IPS-18c (cell line): ENCODE results near the gene GUCD1.

Experiments used
- H3K4me3 ChIP-seq: 2 replicates; pipeline ENCODE4 v1.7.0; 2013; ENCODE audit warnings: low read depth, mild to moderate bottlenecking, low read length, moderate library complexity; ENCODE audit not compliant: insufficient read depth
- H3K9me3 ChIP-seq: one replicate; pipeline ENCODE4 v1.6.1; 2013; ENCODE audit warnings: mild to moderate bottlenecking, low read length, moderate library complexity; ENCODE audit not compliant: control insufficient read depth, insufficient read depth

The GUCD1 gene

DNA sequence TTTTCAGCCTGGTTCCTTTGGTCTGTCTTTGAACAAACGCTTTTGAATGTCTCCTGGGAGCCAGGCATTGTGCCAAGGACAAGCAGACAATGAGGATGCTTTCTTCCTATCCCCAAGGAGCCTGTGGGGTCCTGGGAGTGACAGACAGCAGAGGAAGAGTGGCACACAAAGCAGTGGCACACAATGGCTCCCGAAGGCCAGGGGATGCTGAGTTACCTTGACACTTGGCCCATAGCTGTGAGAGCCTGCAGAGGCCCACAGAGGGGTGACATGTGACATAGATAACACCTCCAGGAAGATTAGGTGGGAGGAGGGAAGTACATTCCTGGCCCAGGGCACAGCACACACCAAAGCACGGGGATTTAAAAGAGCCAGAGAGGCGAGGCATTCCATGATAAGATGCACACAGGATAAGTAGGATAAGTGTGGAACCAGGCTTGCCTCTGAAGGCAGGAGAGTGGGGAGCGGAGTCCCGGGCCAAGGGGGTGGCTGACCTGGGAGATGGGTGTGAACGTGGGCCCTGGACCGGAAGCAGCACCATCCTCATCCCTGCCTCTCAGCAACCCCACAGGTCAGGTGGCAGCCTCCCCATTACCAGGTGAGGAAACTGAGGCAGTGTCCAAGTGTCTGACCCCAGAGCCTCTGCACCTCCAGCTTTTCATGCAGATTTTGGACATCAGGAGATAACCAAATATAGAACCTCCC lies 53.5 kb downstream of the GUCD1 start:
- no peak overlapping the region for H3K4me3 ChIP-seq
- H3K9me3 ChIP-seq, result no peaks in the 10 kb centered on the region

DNA sequence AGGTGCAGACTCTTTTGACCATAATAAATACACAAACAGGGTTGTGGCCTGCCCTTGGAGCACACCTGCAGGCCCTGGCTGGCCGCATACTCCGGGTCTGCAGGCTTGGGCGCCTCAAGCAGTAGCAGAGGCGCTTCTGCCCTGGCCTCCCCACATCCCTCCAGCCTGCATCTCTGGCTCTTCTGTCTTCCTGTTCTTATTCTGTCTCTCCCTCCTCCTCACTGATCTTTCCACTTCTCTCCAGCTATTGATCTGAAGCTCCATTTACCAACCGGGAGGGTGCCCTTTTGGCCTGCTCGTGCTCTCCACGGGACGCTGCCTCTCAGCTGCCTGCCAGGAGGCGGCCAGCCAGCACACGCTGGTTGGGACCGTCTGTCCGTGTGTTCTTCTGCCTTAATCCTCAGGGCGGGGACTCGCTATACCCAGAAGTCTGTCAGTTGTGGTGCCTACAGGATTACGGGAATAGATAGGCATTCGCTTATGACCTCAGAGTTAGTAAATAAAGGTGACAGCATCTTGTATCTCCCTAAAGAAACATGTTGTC lies 54.6 kb downstream of the GUCD1 start:
- peaks cover 4% of the 10 kb centered on the region for H3K9me3 ChIP-seq
- H3K4me3 ChIP-seq, result no peak overlapping the region

DNA sequence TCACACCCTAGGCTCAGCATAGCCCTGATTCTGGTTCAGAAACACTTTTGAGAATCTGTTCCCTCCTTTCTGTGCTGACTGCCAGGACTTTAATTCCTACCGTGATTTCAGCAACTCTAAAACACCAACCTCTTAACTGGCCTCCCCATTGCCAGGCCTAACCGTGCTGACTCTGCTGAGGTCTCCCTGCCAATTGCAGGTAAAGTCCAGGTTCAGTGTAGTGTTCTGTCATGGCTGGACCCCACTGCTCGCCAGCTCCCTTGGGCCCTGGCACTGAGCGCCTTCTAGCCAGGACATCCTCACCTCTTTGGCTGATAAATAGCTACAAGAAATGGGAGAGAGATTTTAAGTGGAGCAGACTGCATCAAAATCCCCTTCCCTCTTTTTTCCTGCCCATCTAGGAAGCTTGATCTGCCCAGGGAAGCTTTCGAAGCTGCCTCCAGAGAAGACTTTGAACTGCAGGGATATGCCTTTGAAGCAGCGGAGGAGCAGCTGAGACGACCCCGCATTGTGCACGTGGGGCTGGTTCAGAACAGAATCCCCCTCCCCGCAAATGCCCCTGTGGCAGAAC lies 55.1 kb downstream of the GUCD1 start:
- H3K4me3 ChIP-seq, result no peak overlapping the region
- H3K9me3 ChIP-seq, result peaks cover 4% of the 10 kb centered on the region

DNA sequence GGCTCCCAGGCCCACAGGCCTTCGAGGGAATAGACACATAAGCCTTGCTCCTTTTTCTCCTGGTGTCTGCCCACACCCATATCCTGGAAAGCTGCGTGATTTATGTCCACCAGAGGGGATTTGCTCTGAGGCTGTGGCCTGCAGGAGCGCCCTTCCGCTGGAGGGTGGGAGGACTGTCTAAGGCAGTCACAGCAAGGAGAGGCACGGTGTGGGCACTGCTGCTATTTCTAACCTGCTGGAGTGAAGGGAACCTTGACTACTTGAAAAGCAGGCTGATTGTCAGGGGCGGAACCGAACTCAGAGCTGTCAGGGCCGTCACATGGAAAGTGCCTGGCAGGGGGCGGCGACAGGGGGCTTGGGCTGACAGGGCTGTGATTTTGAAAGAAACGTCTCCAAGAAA lies 56.1 kb downstream of the GUCD1 start:
- Histone ChIP-seq H3K4me3 (no peak overlapping the region), H3K9me3 (peaks cover 4% of the 10 kb centered on the region)

DNA sequence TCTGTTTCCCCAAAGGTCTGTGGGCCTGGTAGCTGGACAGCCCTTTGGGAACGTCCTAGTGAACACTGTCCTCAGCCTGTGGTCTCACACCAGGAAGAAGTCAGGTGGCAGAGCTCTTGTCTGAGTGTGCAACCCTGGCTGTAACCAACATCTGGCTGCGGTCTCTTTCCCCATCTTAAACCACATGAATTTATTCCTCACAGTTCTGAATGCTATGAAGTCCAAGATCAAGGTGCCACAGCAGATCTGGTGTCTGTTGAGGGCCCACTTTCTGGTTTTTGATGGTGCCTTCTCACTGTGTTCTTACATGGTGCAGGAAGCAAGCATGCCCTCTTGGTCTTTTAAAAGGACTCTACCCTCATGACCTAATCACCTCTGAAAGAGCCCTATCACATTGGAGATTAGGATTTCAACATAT lies 57.1 kb downstream of the GUCD1 start:
- no peak overlapping the region for H3K4me3 ChIP-seq

DNA sequence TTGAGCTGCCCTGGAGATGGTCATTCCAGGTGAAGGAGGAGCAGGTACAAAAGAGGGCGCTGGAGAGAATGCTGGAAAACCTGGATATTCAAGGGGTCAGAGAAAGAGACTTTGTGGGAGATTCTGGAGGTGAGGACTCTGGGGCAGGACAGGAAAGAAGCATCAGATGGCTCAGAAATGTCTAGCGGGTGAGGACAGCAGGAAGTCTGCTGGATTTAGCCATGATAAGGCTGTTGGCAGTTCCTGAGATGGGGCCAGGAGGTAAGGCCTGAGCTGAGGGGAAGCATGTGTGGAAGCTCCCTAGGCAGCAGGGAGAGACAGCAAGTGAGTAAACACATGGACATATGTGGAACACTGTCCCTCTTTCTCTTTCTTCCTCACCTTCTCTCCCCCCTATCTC lies 58.3 kb downstream of the GUCD1 start:
- Histone ChIP-seq H3K9me3 (peaks cover 4% of the 10 kb centered on the region), H3K4me3 (no peak overlapping the region)

More for the DNA sequence above, 57.1 kb downstream of the GUCD1 start:
- H3K9me3 ChIP-seq, result peaks cover 4% of the 10 kb centered on the region

DNA sequence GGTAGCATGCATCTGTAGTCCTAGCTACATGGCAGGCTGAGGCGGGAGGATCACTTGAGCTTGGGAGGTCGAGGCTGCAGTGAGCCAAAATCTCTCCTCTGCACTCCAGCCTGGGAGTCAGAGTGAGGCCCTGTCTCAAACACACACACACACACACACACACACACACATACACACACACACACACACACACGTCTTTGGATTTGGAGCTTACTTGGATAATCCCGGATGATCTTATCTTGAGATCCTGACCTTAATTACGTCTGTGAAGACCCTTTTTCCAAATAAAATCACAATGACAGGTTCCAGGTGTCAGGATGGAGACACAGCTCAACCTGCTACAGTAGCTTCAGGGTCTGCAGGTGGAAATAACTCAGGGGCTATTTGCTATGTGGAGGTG lies 58.7 kb downstream of the GUCD1 start:
- H3K9me3 ChIP-seq, result peaks cover 4% of the 10 kb centered on the region
- H3K4me3 ChIP-seq, result no peak overlapping the region

DNA sequence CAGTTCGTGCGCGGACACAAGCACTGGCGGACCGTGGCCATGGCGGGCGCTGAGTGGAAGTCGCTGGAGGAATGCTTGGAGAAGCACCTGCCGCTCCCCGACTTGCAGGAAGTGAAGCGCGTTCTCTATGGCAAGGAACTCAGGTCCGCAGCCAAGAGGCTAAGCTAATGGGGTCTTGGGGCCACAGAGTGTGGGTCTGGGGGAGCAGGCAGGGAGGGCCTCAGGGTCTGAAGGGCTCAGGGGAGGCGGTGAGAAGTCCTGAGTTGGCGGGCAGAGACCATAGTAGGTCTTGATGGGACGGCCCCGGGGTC lies 59.6 kb downstream of the GUCD1 start:
- no peak overlapping the region; the same call in 1 of the 2 replicates for H3K4me3 ChIP-seq
- H3K9me3 ChIP-seq, result peaks cover 4% of the 10 kb centered on the region

DNA sequence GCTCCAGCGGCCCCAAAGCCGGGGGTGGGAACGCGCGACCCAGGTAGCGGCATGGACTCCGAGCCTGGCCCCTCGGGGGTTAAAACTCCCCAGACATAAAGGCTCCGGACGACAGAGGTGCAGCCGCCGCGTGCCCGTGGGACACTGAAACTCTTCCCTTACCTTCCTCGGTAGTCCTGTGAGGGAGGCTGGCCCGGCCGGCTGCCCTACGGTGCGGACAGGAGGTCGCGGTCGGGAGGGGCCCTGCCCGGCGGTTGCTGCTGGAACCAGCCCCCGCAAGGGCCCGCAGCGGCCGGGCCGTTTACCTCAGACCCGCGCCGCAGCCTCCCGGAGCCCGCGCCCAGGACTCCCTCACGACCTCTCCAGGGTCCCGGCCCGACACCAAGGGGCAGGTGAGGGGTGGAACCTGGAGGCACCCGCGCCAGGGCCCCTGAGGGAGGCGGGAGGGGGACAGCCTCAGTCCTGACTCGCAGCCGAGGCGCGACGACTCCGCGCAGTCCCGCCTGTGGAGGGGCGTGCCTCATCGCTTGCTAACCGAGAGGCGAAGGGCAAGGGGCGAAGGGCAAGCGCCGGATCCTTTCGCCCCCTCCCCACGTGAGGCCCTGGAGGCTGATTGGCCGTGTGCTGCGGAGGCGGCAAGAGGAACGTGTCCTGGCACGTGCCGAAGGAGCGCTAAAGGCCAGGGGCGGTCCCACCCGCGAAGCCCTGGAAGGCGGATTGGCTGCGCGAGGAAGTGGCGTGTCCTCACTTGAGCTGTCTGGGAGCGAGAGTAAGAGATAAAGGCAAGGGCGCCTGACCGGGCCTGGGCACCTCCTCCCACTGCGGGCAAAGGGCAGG lies 60.2 kb downstream of the GUCD1 start, which contains the start of gene UPB1:
UPB1 (plus strand) TSS at position 805 of the 837 bp plus-strand sequence. CDS start 72 bp downstream, outside the sequence.
- peaks cover 4% of the 10 kb centered on the region for H3K9me3 ChIP-seq
- peak within 1 kb of the TSS; percentile 49 for H3K4me3 ChIP-seq

DNA sequence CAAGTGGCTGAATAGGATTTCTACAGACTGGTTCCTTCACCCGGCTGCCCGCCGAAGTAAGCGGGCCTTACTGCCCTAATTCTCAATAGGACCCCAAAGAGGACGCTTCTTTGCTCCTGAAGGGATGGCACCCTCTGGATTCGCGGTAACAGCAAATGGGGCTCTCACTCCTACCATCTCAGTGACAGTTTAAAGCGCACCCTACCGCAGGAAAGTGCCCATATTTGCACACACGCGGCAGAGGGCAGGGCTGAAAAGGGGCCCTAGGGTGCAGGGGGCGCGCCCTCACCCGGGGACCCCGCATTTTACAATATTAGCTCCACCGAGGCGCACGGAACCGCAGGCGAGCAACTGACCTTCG lies 60.8 kb downstream of the GUCD1 start:
- H3K4me3 ChIP-seq, result peak overlapping the region; percentile 49

DNA sequence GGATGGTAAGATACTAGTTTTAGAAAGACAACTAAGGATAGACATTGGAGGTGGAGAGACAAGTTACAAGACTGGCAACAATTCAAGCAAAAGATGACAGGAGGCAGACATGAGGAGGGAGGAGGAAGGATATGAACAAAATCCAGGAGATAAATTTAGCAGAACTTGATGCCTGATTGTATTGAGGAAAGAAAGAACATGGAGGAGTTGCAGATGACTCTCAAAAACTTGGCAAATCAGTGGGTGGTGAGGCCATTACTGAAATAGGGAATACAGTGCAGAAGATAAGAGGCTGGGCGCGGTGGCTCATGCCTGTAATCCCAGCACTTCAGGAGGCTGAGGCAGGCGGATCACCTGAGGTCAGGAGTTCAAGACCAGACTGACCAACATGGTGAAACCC lies 62.5 kb downstream of the GUCD1 start:
- H3K4me3 ChIP-seq, result no peak overlapping the region
- peaks cover 4% of the 10 kb centered on the region for H3K9me3 ChIP-seq

More for the DNA sequence above, 60.8 kb downstream of the GUCD1 start:
- H3K9me3 ChIP-seq, result peaks cover 4% of the 10 kb centered on the region
